Measurements from ENCODE around the gene OVOL1. TPM values are rescaled to one million over a fixed set of nuclear protein-coding genes. Genes with fewer than 3 reads are reported as not detected.
A peak's percentile ranks its signal among the peaks of the same experiment; 100 is the strongest.

OVOL1 gene
- total RNA-seq, 1 donor from 2014 or later, result 7.7 TPM

GRCh38 chr11:65810046-65810868 is 23.4 kb downstream of the OVOL1 start:
- no peak overlapping the region for H3K4me3 Mint-ChIP-seq
- peaks cover 21% of the 10 kb centered on the region for H3K4me1 Mint-ChIP-seq (ENCODE audit: unreplicated experiment)
- no peak overlapping the region for H3K27ac Mint-ChIP-seq
- no peak for DNase-seq (ENCODE audit: extremely low spot score, unreplicated experiment)
- H3K9me3 Mint-ChIP-seq, result no peaks in the 10 kb centered on the region
- TF ChIP-seq CTCF (conservative IDR thresholded peaks at IDR 0.05), result no peak
- no peaks in the 10 kb centered on the region for H3K27me3 Mint-ChIP-seq
- no peaks in the 10 kb centered on the region for H3K36me3 Mint-ChIP-seq

GRCh38 chr11:65811764-65812475 is 25.1 kb downstream of the OVOL1 start:
- no peaks in the 10 kb centered on the region for H3K36me3 Mint-ChIP-seq
- no peaks in the 10 kb centered on the region for H3K9me3 Mint-ChIP-seq
- H3K4me1 Mint-ChIP-seq (ENCODE audit: unreplicated experiment), result peaks cover 29% of the 10 kb centered on the region
- H3K27ac Mint-ChIP-seq, result no peak overlapping the region
- no peaks in the 10 kb centered on the region for H3K27me3 Mint-ChIP-seq
- no peak for TF ChIP-seq CTCF (conservative IDR thresholded peaks at IDR 0.05)
- DNase-seq (ENCODE audit: extremely low spot score, unreplicated experiment), result no peak
- no peak overlapping the region for H3K4me3 Mint-ChIP-seq

GRCh38 chr11:65814131-65814985 is 27.5 kb downstream of the OVOL1 start:
- no peaks in the 10 kb centered on the region for H3K9me3 Mint-ChIP-seq

GRCh38 chr11:65814986-65815565 is 28.2 kb downstream of the OVOL1 start:
- TF ChIP-seq CTCF (conservative IDR thresholded peaks at IDR 0.05), result no peak
- no peak for DNase-seq (ENCODE audit: extremely low spot score, unreplicated experiment)
- Mint-ChIP-seq H3K27ac (peak overlapping the region; percentile 21), H3K36me3 (no peaks in the 10 kb centered on the region), H3K4me1 (ENCODE audit: unreplicated experiment) (peaks cover 29% of the 10 kb centered on the region), H3K27me3 (no peaks in the 10 kb centered on the region), H3K9me3 (no peaks in the 10 kb centered on the region), H3K4me3 (peak overlapping the region; percentile 9)

More at GRCh38 chr11:65814131-65814985, 27.5 kb downstream of the OVOL1 start:
- no peak for DNase-seq (ENCODE audit: extremely low spot score, unreplicated experiment)
- TF ChIP-seq CTCF (conservative IDR thresholded peaks at IDR 0.05), result no peak
- H3K36me3 Mint-ChIP-seq, result no peaks in the 10 kb centered on the region
- peak overlapping the region; percentile 85 for H3K27ac Mint-ChIP-seq
- H3K27me3 Mint-ChIP-seq, result no peaks in the 10 kb centered on the region
- peaks cover 29% of the 10 kb centered on the region for H3K4me1 Mint-ChIP-seq (ENCODE audit: unreplicated experiment)
- no peak overlapping the region for H3K4me3 Mint-ChIP-seq

- peaks cover 25% of the 10 kb centered on the region for H3K4me1 Mint-ChIP-seq (ENCODE audit: unreplicated experiment)
- TF ChIP-seq CTCF (conservative IDR thresholded peaks at IDR 0.05), result no peak
- no peaks in the 10 kb centered on the region for H3K27me3 Mint-ChIP-seq
- no peak for DNase-seq (ENCODE audit: extremely low spot score, unreplicated experiment)
- peak overlapping the region; percentile 95 for H3K27ac Mint-ChIP-seq
- H3K9me3 Mint-ChIP-seq, result no peaks in the 10 kb centered on the region
- H3K4me3 Mint-ChIP-seq, result peak overlapping the region; percentile 85
- no peaks in the 10 kb centered on the region for H3K36me3 Mint-ChIP-seq
These were observed 29.8 kb downstream of the OVOL1 start for GRCh38 chr11:65816696-65817095.

All from type B pancreatic cell (in vitro differentiated cells).